ENCODE measurements around the gene SERF2.

GRCh38 chr15:43749690-43750345 lies 42.3 kb upstream of the SERF2 start:
- TF ChIP-seq POLR2A (IDR thresholded peaks at IDR 0.05; ENCODE audit: low read depth, low read length) = no peak
- TF ChIP-seq POLR2AphosphoS5 (IDR thresholded peaks at IDR 0.05; ENCODE audit: low read depth, low read length) = no peak
- no peak for TF ChIP-seq TAF1 (IDR thresholded peaks at IDR 0.05; ENCODE audit: borderline replicate concordance, low read depth, low read length)

All from GM12892 (cell line).